SK-N-MC (cell line): ENCODE results near the gene RNASE7.

Experiments used
- DNase-seq: peaks from one replicate; pipeline ENCODE4 v3.0.0-alpha.2; 2011; ENCODE audit warnings: low read depth, low spot score
- H3K27ac ChIP-seq: fragments of 200-600 bp; sonication (generic); 2 replicates; pipeline ENCODE4 v1.5.1; 2016; ENCODE audit warnings: mixed run types
- H3K36me3 ChIP-seq: fragments of 200-600 bp; sonication (generic); 2 replicates; pipeline ENCODE4 v1.6.1; 2017; ENCODE audit warnings: antibody characterized with exemption, low read length, mixed read lengths; ENCODE audit not compliant: insufficient read depth
- H3K4me3 ChIP-seq: fragments of 200-600 bp; sonication (generic); 2 replicates; pipeline ENCODE4 v1.5.1; 2016
- H3K9ac ChIP-seq: fragments of 200-600 bp; sonication (generic); 2 replicates; pipeline ENCODE4 v1.8.0; 2017; ENCODE audit warnings: mixed run types, mixed read lengths; ENCODE audit not compliant: insufficient read length
- H3K9me3 ChIP-seq: fragments of 200-600 bp; sonication (generic); 2 replicates; pipeline ENCODE4 v1.6.1; 2017; ENCODE audit warnings: low read depth, mild to moderate bottlenecking, antibody characterized with exemption, low read length, moderate library complexity, mixed read lengths
- EZH2 ChIP-seq: fragments of 200-600 bp; sonication (generic); IDR thresholded peaks from one replicate; pipeline ENCODE4 v1.6.1; 2017; ENCODE audit warnings: antibody characterized with exemption
- FOXP2 ChIP-seq: optimal IDR thresholded peaks from 2 replicates; pipeline ENCODE3; 2011; ENCODE audit warnings: mild to moderate bottlenecking, moderate library complexity; ENCODE audit not compliant: insufficient read depth; ENCODE audit errors: extremely low read length, control extremely low read depth
- POLR2AphosphoS5 ChIP-seq: IDR thresholded peaks from 2 replicates; pipeline ENCODE4 v1.6.1; 2012; ENCODE audit warnings: mild to moderate bottlenecking, low read depth, low read length, borderline replicate concordance

RNASE7 gene

DNA sequence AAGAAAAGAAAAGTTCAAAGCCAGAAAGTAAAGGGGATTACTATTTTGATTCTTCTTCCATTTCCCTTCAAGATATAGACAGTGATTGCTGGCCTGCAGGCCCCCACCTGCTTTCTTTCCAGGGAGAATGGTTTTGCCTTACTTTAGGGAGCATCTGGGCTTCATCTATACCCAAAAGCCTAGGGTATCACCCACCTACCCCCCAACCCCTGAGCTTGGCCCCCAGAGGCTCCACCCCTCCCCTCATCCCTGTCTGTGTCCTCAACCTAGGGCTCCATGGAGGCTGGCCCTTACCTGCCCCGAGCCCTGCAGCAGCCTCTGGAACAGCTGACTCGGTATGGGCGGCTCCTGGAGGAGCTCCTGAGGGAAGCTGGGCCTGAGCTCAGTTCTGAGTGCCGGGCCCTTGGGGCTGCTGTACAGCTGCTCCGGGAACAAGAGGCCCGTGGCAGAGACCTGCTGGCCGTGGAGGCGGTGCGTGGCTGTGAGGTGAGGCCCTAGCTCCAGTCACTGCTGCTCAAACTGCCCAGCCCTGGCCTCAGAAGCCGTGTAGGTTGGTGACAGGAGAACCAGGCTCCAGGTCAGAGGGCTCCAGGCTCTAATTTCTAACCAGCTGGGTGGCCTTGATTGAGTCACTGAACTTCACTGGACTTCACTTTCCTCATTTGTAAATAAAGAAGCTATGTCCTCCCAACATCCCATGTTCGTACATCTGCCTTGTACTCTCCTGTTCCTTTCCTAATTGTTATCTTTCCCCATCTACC is 41.6 kb downstream of the RNASE7 start:
- no peak for DNase-seq
- Histone ChIP-seq H3K36me3 (peaks cover 77% of the 10 kb centered on the region), H3K27ac (no peak overlapping the region), H3K9ac (no peak overlapping the region), H3K4me3 (no peak overlapping the region), H3K9me3 (no peaks in the 10 kb centered on the region)
- TF ChIP-seq FOXP2, result no peak
- no peak for TF ChIP-seq EZH2
- no peak for TF ChIP-seq POLR2AphosphoS5

DNA sequence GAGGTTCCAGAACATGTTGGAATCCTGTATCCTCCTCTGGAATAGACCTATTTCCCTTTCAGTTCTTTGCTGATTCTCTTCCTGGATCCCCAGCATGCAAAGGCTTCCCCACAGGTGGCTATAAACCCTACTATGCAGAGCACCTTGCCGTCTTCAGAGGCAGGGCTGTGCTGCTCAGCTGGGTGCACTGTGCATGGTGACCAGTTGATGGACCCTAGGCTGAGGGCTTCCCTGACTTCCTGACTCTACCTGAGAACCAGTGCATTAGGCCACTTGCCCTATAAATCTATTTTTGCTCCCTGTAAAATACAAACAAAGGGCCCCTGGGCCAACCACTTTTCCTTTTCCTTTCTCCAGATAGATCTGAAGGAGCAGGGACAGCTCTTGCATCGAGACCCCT is 42.2 kb downstream of the RNASE7 start:
- no peak overlapping the region for H3K4me3 ChIP-seq
- H3K36me3 ChIP-seq, result peaks cover 75% of the 10 kb centered on the region

DNA sequence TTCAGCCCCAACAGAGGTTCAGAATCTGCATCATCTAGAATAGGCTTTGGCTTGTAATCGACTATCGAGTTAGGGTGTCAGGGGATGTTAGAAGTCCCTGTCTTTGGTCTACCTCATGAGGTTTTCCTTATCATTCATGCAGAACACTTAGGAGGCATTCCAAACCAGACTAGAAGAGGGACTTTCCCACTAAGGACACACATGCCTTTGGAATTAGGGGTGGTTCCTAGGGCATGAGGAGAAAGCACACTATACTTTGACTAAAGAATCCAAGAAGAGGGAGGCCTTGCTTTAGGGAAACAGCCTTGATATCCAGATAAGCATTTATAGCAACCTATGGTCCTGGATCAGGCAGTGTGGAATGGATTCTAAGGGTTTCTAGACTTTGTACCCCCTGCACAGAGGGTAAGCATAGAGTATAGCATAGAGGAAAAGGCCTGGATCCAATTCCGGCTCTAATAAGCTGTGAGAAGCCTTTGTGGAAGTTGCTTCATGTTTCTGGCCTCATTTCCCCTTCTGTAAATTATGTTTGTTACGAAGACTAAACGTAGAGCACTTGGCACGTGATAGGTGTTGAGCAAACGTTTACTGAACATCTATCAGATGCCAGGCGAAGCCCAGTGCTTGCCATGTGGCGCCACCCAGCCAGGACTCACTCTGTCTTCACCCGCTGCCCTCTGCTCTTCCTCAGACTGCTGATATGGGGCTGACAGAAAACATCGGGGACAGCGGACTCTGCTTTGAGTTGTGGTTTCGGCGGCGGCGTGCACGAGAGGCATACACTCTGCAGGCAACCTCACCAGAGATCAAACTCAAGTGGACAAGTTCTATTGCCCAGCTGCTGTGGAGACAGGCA is 43.1 kb downstream of the RNASE7 start:
- Histone ChIP-seq H3K9me3 (no peaks in the 10 kb centered on the region), H3K27ac (no peak overlapping the region), H3K9ac (no peak overlapping the region), H3K4me3 (no peak overlapping the region), H3K36me3 (peaks cover 72% of the 10 kb centered on the region)
- DNase-seq, result no peak
- TF ChIP-seq EZH2, result no peak
- TF ChIP-seq POLR2AphosphoS5, result no peak
- no peak for TF ChIP-seq FOXP2

More for the DNA sequence above, 42.2 kb downstream of the RNASE7 start:
- TF ChIP-seq EZH2, result no peak
- no peak for TF ChIP-seq FOXP2
- TF ChIP-seq POLR2AphosphoS5, result no peak
- Histone ChIP-seq H3K9ac (no peak overlapping the region), H3K27ac (no peak overlapping the region), H3K9me3 (no peaks in the 10 kb centered on the region)
- DNase-seq, result no peak

DNA sequence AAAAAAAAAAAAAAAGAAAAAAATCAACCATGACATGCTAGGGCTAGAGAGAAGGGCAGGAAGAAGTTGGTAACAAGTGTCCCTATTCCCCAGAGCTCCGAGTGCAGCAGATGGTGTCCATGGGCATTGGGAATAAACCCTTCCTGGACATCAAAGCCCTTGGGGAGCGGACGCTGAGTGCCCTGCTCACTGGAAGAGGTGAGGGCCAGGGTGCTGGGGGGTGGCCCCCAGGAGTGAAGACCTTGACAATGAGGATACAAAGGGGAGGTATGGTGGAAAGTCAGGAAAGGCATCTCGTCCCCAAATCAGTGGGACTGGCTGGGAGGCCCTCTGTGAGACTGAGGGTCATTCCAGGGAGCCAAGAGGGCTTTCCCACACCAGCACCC is 44.7 kb downstream of the RNASE7 start:
- Histone ChIP-seq H3K4me3 (no peak overlapping the region), H3K27ac (no peak overlapping the region), H3K9me3 (no peaks in the 10 kb centered on the region), H3K36me3 (peaks cover 74% of the 10 kb centered on the region), H3K9ac (no peak overlapping the region)
- no peak for DNase-seq
- TF ChIP-seq FOXP2 (no peak), EZH2 (no peak), POLR2AphosphoS5 (no peak)

DNA sequence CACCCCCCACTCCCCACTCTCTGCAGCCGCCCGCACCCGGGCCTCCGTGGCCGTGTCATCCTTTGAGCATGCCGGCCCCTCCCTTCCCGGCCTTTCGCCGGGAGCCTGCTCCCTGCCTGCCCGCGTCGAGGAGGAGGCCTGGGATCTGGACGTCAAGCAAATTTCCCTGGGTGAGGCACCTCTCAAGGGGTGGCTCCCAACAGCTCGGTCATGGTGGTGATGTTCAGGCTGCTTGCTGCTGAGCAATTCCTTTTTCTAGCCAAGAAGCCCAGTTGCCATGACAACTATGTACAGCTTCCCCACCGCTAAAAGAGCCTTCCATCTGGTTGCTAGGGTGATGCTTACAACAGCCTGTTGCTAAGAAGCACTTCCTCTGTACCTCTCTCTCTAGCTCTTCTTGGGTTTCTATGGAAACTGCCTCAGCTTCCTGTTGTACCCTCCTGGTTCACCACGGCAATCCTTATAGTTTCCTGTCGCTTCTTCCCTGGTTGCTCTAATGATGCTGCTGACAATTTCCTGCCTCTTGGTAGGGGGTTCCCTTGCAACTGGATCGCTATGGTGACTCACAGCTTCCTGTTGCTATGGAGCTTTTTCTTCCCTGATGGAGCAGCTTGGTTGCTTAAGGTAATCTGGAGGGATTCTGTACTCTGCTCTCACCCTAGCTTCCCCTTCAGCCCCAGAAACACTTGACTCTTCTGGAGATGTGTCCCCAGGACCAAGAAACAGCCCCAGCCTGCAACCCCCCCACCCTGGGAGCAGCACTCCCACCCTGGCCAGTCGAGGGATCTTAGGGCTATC is 45.3 kb downstream of the RNASE7 start:
- Histone ChIP-seq H3K4me3 (no peak overlapping the region), H3K9me3 (no peaks in the 10 kb centered on the region), H3K27ac (no peak overlapping the region), H3K9ac (no peak overlapping the region), H3K36me3 (peaks cover 75% of the 10 kb centered on the region)
- TF ChIP-seq FOXP2, result no peak
- no peak for TF ChIP-seq EZH2
- TF ChIP-seq POLR2AphosphoS5, result no peak
- DNase-seq, result peak; percentile 75

DNA sequence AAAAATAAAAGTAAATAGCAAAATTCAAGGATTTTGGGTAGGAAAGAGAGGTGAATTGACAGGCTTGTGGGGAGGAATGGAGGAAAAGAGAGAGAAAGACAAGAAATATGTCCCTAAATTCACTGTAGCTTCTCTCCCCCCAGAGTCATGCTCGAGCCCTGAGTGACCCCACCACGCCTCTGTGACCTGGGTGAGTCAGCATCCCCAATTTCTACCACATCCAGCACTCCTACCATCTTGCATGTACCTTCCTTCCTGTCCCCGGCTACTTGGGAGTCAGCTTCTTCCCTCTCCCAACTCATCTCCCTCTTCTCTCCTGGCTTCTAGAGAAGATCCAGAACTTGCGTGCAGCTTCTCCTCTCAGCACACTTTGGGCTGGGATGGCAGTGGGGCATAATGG is 46.5 kb downstream of the RNASE7 start:
- H3K36me3 ChIP-seq, result peaks cover 77% of the 10 kb centered on the region

DNA sequence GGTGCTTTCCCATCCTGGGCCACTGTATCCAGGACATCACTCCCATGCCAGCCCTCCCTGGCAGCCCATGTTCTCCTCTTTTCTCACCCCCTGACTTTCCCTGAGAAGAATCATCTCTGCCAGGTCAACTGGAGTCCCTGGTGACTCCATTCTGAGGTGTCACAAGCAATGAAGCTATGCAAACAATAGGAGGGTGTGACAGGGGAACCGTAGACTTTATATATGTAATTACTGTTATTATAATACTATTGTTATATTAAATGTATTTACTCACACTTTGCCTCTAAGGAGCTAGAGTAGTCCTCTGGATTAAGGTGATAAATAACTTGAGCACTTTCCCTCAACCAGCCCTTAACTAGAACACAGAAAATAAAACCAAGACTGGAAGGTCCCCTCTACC is 47.1 kb downstream of the RNASE7 start:
- Histone ChIP-seq H3K9me3 (no peaks in the 10 kb centered on the region), H3K27ac (peak overlapping the region; percentile 51; the same call in 1 of the 2 replicates), H3K4me3 (no peak overlapping the region), H3K9ac (no peak overlapping the region), H3K36me3 (peaks cover 73% of the 10 kb centered on the region)
- no peak for DNase-seq
- TF ChIP-seq EZH2 (no peak), FOXP2 (no peak)

More for the DNA sequence above, 46.5 kb downstream of the RNASE7 start:
- Histone ChIP-seq H3K9ac (no peak overlapping the region), H3K27ac (no peak overlapping the region), H3K9me3 (no peaks in the 10 kb centered on the region), H3K4me3 (no peak overlapping the region)
- no peak for TF ChIP-seq FOXP2
- TF ChIP-seq POLR2AphosphoS5, result no peak
- TF ChIP-seq EZH2, result no peak
- DNase-seq, result no peak

DNA sequence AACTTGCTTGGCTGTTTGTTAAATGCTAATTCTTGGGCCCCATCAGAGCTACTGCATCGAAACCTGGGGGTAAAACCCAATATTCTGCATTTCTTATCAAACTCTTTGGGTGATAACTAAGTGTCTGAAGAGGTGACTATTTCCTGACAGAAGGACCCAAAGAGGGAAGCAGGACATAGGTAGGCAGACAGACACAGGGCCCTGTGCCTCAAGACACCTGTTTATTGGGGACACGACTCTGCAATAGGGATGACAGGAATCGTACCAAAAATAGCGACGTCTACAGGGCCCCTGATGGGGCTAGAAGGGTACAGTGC is 47.7 kb downstream of the RNASE7 start:
- H3K27ac ChIP-seq, result peak overlapping the region; percentile 51; the same call in 1 of the 2 replicates
- TF ChIP-seq POLR2AphosphoS5, result no peak
- no peak for TF ChIP-seq EZH2
- no peak for TF ChIP-seq FOXP2
- no peak overlapping the region for H3K9ac ChIP-seq
- H3K4me3 ChIP-seq, result no peak overlapping the region
- no peaks in the 10 kb centered on the region for H3K9me3 ChIP-seq
- H3K36me3 ChIP-seq, result peaks cover 67% of the 10 kb centered on the region
- DNase-seq, result no peak
